GM18907 (cell line): Measurements from ENCODE around the gene LUC7L2.
"Not testable (repeated sequence)": the region's sequence is repeated elsewhere in the genome, so short reads cannot be mapped to it uniquely, and the experiment has no call there.

Experiments used
- ATAC-seq: cut with Tn5 transposase; IDR thresholded peaks from one replicate; pipeline ENCODE4 v1.9.1; 2021; ENCODE audit warnings: mild to moderate bottlenecking, moderate library complexity; ENCODE audit not compliant: unreplicated experiment

Gene LUC7L2, protein sequence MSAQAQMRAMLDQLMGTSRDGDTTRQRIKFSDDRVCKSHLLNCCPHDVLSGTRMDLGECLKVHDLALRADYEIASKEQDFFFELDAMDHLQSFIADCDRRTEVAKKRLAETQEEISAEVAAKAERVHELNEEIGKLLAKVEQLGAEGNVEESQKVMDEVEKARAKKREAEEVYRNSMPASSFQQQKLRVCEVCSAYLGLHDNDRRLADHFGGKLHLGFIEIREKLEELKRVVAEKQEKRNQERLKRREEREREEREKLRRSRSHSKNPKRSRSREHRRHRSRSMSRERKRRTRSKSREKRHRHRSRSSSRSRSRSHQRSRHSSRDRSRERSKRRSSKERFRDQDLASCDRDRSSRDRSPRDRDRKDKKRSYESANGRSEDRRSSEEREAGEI

DNA sequence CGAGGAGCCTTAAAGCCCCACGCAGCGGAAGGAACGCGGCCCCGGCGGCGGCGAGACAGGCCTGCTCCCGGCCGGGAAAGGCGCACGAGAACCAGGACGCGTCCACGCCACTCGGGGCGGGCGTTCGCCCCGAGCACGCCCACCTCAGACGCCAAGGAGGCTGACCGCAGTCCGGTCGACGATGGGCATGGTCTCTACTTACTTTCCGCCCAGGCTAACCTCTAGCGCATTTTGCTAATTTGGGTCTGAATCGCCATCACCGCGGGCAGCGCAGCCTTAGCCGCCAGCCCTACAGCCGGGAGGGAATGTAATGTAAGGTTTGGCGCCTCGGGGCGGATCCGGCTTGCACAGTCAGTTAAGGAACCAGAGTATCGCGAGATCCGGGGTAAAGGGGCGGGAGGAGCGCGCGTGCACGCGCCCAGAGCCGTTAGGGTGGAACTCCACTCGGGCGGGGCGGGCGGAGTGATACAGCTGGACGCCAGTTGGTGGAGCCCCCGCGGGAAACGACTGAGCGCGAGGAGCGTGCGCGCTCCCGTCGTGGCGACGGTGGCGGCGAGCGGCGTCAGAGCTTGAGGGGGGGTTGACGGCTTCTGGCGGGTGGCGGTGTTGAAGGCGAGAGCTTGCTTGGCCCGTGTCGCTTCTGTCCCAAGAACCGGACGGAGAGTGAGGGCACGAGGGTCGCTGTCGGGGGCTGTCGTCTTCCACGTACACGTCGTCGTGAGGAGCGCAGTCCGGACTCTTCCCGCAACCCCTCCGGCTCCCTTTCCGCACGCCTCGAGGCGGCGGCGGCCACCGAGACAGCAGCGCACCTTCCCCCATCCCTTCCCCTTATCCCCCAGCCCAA, at the start of gene LUC7L2:
Gene LUC7L2 (plus strand): TSS at position 529 of the 844 bp plus-strand sequence. CDS start 368 bp downstream, outside the sequence.
- ATAC-seq = peak; percentile 76

DNA sequence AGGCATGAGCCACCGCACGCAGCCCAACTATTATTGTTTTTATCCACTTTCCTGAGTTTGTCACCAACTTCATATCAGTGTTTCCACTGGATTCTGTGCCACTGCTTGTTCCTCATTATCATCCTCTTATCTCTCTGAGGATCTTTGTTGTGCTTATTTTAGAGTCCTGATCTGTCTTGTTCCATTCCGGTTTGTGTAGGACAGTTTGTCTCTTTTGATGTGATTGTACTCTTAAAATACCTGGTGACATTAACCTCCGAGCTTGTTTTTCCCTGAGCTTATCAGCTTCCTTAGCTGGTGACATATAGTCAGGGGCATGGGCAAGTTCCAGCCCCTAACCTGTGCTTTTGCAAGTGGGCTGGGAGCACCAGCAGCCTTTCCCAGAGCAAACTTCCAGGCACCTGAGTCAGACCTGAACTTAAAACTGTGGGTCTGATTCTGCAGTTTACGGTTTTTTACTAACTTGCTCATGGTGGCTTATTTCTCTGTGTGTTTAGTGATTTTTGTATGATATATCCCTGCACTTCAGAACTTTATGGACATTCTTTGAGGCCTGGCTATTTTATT, 41.7 kb upstream of the LUC7L2 start:
- ATAC-seq = no peak

DNA sequence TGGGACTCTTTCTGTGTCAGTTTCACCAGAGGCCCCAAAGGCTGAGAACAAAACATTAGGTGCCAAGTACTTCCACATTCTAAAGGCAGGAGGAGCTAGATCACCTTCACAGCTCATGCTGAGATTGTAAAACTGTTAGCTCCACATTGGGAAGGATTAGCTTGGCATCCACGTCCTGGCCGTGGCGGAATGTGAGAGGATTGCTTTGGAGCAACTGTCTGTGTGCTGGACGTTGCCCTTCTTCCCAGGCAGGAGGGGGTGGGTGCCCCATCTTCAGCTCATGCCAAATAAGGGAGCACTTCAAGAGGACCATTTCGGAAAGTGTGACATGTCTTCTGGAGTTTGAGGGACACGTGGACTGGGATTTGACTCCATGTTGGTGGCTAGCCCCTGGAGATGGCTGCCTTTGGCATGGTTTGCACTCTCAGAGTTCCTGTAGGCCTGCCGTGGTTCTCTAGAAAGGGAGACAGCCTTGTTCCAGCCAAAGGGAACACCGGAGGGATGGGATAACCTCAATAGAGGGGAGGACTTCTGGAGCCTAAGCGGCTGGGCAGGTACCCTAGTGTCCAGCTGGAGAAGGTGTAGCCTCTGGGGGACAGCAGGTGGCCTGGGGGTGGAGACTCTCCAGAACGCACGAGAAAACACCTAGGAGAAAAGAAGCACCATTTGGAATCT, 38.5 kb upstream of the LUC7L2 start:
- ATAC-seq = no peak

DNA sequence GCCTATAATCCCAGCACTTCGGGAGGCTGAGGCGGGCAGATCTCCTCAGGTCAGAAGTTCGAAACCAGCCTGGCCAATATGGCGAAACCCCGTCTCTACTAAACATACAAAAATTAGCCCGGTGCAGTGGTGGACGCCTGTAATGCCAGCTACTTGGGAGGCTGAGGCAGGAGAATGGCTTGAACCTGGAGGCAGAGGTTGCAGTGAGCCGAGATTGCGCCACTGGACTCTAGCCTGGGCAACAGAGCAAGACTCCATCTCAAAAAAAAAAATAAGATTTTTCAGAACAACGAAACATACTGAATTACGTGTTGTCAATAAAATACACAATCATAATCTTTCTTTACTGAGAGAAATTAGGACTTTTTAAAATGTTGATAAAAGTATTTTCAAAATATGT, 35.0 kb upstream of the LUC7L2 start:
- ATAC-seq = not testable (repeated sequence)

DNA sequence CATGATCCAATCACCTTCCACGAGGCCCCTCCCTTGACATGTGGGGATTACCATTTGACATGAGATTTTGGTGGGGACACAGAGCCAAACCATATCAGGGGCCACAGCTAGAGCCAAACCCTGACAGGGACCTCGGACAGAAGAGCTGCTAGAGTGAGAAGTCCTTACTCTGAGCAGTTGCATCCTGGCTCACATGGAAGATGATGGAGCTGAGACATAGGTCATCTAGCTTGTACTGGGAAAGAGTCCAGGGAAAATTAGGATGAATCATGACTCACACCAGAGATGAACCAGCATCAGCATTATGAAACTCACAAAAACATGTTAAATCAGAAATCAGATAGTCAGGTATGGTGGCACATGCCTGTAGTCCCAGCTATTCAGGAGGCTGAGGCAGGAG, 31.3 kb upstream of the LUC7L2 start:
- no peak for ATAC-seq

DNA sequence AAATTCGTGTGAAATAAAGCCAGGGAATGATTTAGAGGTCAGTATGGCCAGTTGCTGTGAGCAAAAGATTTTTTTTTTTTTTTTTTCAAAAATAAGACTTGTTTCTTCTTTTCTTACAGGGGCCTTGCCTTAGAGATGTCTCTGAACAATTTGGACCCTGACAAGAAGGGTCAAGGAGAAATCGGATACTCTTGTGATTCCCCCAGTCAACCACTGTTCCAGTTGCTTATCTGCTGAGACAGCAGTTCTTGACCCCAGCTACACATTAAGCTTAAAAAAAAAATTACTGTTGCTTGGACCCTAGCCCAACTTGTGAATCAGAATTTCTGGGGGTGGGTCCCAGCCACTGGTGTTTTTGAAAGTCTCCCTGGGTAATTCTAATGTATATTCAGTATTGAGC, 30.6 kb upstream of the LUC7L2 start:
- no peak for ATAC-seq

DNA sequence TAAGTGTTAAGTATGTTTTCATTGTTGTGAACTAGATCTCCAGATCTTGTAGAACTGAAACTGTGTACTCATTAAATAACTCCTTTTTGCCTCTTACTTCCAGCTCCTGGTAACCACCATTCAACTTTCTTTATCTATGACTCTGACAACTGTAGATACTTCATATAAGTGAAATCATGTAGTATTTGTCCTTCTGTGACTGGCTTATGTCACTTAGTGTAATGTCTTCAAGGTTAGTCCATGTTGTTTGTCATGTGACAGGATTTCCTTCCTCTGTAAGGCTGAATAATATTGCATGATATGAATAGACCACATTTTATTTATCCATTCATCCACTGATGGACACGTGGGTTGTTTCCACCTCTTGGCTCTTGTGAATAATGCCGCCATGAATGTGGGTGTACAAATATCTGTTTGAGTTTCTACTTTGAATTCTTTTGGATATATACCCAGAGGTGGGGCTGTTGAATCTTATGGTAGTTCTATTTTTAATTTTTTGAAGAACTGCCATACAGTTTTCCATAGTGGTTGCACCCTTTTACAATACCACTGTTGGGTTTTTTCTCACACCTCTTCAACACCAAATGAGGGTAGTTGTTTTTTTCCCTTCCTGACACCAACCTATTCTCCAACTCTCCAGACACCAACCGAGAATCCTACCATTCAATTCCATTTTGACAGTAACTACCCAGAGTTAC, 29.2 kb upstream of the LUC7L2 start:
- ATAC-seq = no peak

DNA sequence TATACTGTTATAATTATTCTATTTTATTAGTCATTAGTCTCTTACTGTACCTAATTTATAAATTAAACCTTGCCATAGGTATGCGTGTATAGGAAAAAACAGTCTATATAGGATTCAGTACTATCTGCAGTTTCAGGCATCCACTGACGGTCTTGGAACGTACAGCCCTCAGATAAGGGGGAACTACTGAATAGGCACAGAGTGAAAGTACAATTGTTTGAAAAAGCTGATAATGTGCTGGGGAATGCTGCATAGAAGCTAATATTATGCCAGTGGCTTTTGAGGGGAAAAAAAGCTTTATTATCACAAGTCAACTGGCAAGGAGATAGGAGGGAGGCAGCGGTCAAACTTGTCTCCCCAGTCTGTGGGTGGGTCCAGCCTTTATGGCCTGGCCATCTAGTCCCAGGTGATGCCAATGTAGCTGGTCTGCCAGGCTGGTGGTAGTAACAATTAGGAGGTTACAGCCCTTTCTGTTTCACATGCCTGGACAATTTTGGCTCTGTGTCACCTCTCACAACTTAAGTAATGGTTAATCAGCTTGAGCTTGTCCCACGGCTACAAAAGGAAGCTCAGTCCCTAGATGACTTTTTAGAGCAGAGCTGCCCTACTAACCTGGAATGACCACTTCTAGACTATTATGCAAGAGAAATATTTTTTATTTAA, 26.9 kb upstream of the LUC7L2 start:
- ATAC-seq = no peak

DNA sequence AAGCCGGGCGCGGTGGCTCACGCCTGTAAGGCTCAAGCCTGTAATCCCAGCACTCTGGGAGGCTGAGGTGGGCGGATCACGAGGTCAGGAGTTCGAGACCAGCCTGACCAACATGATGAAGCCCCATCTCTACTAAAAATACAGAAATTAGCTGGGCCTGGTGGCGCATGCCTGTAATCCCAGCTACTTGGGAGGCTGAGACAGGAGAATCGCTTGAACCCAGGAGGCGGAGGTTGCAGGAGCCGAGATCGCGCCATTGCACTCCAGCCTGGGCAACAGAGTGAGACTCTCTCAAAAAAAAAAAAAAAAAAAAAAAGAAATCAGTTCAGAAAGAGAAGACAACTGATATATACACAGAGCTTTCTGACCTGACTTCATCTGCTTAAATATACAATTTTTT, 26.3 kb upstream of the LUC7L2 start:
- ATAC-seq = not testable (repeated sequence)

DNA sequence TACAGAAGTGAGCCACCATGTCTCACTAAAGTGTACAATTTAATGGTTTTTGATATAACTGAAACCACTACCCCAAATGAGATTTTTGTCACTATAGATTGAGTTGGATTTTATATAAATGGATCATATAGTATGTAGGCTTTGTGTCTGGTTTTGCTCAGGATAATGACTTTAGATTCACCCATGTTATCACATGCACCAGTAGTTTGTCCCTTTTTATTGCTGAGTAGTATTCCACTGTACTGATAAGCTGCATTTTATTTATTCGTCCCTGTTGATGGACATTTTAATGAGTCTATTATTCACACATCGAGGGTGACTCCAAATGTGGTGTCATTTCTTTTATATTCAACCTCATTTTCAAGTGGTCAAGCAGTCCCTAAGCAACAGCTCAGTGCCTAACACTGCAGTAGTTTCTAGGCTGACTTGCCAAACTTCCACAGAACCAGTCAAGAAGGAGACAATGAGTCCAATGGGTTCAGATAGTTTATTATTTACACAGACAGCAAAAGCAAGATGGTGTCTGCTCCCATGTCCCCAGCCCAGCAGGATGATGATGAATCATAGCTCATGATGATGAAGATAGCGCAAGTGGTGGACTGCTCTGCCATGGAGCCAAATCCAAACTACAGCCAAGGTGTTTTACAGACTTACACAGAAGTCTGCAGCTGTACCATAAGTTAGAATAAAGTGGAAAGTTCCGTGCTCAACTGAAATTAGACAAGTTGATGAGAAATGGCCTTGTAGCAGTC, 25.1 kb upstream of the LUC7L2 start:
- no peak for ATAC-seq

DNA sequence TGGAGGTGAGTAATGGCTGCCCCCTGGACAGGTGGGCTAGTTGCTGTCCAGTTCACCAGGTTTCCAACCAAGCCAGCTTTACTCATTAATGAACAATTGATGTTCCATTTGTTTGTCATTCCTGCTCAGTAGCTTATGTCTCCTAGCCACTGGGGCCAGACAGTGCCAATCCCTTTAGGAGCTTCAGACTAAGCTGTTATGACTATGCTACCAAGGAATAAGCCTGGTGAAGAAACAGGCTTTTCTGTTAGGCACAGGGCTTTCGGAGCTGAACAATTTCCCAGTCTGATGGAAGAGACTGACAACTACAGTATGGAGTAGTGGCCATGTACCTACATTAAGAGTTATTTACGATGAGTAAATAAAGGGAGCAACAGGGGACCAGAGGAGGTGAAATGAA, 20.7 kb upstream of the LUC7L2 start:
- no peak for ATAC-seq

DNA sequence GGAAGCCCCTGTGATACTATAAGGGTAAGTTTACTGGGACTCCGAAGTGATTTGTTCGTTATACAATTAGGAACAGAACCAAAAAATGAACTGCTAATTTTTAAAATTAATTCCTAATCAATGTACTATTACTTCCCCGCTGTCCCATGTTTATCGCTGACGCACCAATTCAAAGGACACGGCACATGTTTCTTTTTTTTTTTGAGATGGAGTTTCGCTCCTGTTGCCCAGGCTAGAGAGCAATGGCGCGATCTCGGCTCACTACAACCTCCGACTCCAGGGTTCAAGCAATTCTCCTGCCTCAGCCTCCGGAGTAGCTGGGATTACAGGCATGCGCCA, 20.0 kb upstream of the LUC7L2 start:
- ATAC-seq = no peak

DNA sequence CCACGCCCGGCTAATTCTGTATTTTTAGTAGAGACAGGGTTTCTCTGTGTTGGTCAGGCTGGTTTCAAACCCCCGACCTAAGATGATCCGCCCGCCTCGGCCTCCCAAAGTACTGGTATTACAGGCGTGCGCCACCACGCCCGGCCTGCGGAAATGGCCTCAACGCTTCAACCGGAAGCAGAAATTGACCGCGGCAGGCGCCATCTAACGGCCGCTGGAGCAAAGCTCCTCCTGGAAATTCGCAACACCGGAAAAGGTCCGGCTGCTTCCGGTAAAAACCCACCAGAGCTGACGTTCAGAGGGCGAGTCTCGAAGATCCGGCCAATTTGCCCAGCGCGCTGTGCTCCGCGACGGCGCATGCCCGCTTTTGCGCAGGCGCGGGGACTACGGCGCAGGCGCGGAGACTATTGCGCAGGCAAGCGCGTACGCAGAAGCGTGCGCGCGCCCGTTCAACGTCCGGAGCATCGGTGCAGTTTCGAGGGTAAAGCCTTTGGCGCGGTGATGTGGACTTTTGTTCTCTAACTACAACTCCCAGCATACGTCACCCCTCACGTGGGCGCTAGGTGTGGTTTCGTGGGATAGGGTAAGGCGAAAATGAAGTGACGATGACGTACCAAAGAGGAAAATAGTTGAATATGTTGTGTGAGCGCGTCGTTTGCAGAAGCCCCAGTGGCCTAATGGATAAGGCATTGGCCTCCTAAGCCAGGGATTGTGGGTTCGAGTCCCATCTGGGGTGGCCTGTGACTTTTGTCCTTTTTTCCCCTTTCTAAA, 19.5 kb upstream of the LUC7L2 start:
- ATAC-seq = peak; percentile 86

DNA sequence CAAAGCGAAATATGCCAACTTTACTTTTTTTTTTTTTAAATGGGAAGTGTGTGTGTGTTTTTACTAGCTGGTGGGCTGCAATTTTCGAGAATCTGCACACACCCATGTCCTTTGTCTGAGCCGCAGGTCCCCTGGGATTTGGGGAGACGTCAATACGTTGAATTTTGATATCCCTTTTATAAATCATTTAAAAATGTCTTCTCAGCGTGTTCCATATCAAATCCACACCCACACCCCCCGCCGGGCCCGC, 19.0 kb upstream of the LUC7L2 start:
- no peak for ATAC-seq

DNA sequence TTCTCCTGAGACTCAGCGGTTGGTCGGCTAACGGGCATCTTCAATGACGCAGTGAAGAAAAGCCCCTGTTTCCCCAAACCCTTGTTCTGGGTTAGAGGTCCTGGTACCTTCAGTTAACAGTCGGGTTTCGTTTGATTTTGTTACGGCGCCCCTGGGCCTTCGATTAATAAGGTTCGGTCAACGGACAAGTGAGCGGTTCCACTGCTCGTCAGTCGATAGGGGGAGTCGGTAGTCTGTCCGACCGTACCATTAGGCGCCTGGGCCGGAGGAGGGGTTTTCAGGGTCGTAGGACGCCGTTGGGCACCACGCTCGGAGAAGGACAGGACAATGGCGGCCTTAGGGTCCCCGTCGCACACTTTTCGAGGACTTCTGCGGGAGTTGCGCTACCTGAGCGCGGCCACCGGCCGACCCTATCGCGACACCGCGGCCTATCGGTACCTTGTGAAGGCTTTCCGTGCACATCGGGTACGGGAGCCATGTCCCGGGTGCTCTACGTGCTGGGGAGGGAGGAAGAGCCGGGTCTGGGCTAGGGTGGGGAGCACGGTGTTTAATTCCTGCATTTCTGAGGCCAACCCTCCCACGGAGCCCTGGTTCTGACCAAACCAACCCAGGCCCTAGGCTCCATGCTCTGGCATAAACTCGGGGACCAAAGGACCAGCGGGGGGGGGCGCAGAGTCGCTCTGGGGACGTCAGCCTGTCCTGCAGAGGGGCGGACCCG, 18.5 kb upstream of the LUC7L2 start, which contains the start of gene FMC1:
Gene FMC1 (plus strand): TSS at position 280 of the 718 bp plus-strand sequence. CDS start 48 bp downstream, at position 328.
- peak; percentile 61 for ATAC-seq

DNA sequence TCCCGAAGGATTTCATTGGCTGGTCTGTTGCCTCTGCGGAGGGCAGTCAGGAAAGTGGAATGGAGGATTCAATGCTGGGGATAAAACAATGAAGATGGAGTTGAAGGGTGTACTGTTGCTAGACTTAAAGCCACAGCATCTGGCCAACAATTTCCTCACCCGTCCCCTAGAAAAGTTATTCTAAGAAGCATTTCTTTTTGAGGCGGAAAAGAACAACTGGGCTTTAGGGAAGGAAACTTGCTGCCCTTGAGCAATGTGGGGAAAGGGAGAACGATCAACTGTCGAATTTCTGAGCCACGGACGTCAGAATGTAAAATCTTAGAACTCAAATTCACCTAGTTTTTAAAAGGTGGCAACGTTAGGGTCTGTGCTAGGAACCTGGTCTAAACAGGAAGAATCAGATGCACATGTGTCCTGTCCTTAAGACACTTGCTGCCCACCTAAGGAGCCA, 17.9 kb upstream of the LUC7L2 start:
- no peak for ATAC-seq

DNA sequence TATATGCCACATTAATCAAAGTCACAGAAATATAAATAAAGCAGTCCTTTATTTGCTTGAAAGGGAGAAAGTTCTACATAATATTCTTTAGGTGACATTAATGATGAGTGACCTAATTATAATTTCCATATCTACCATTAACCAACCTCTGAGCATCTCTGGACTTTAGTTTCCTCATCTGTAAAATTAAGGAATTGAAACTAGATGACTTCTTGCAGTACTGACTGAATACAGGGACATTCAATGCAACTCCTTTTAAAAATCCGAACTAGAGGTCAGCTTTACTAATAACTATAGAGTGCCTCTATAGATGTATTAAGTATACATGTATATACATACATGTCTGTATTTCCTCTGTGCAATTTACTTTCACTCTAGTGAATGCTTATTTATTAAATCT, 14.7 kb upstream of the LUC7L2 start:
- no peak for ATAC-seq

DNA sequence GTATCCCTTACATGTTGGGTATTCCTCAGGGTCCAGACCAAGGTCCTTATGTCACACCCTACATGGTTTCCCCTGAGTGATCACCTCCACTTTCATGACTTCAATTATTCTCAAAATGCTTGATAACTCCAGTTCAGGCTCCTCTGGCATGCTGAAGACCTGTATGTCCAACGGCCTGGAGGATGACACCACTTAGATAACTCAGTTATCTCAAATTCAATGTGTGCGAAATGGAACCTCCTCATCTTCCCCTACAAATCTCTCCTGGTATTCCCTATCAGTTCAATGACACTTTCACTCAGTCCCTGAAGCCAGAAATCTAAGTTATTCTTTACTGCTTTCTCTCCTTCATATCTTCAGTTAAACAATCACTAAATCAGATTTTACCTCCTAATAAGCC, 8.7 kb upstream of the LUC7L2 start:
- no peak for ATAC-seq
